Stomach (tissue), 9 donors: ENCODE data around the gene AEBP2. TPM values are rescaled to one million over a fixed set of nuclear protein-coding genes. Genes with fewer than 3 reads are reported as not detected.

Experiments
- DNase-seq, 2 donors: peaks; one replicate each; pipeline versions ENCODE4 v3.0.0 to v3.0.0-alpha.2; 2013 to 2019
- H3K27ac ChIP-seq, 5 donors: fragments of 200-600 bp in 4 of 5; sonication (generic) in 4 of 5; one replicate each; pipeline ENCODE4 v1.5.1; 2013 to 2019; ENCODE audit warnings: mild to moderate bottlenecking in 1 of 5, moderate library complexity in 1 of 5
- H3K27me3 ChIP-seq, 3 donors: fragments of 200-600 bp; sonication (generic); one replicate each; pipeline ENCODE4 v1.5.1; 2017 to 2019; ENCODE audit warnings: mixed run types in 1 of 3
- H3K36me3 ChIP-seq, 4 donors: fragments of 200-600 bp; sonication (generic); 1 replicate in 3 of 4; 2 replicates in 1 of 4; pipeline ENCODE4 v1.5.1; 2016 to 2019
- H3K4me1 ChIP-seq, 4 donors: fragments of 200-600 bp; sonication (generic); one replicate each; pipeline ENCODE4 v1.5.1; 2016 to 2019
- H3K4me3 ChIP-seq, 4 donors: fragments of 200-600 bp; sonication (generic) in 3 of 4; one replicate each; pipeline ENCODE4 v1.5.1; 2016 to 2019; ENCODE audit warnings: mild to moderate bottlenecking in 1 of 4
- H3K9me3 ChIP-seq, 4 donors: fragments of 200-600 bp; sonication (generic); one replicate each; pipeline ENCODE4 v1.5.1; 2016 to 2019
- CTCF ChIP-seq, 7 experiments: fragments of 450-650 bp in 4 of 7; fragments of 200-600 bp in 3 of 7; sonication (generic) in 3 of 7; IDR thresholded peaks; one replicate each; pipeline ENCODE4 v1.5.1; 2016 to 2019; ENCODE audit warnings: antibody characterized with exemption in 7 of 7, control low read depth in 2 of 7, mild to moderate bottlenecking in 1 of 7
- EP300 ChIP-seq: sonication (generic); formaldehyde crosslinking; IDR thresholded peaks from one replicate; pipeline ENCODE4 v1.6.1; 2017; ENCODE audit warnings: antibody characterized with exemption
- POLR2A ChIP-seq, 4 donors: fragments of 450-650 bp; IDR thresholded peaks; one replicate each; pipeline ENCODE4 v1.6.1; 2016; ENCODE audit warnings: antibody characterized with exemption in 4 of 4, control low read depth in 2 of 4, mild to moderate bottlenecking in 1 of 4, moderate library complexity in 1 of 4
- POLR2AphosphoS5 ChIP-seq, 3 donors: sonication (generic); formaldehyde crosslinking; IDR thresholded peaks; one replicate each; pipeline ENCODE4 v1.6.1; 2016; ENCODE audit warnings: antibody characterized with exemption in 3 of 3
- WGBS, 5 donors: extraction: QIAGEN DNeasy Blood & Tissue Kit in 3 of 5; methylation state at CpG; one replicate each; pipeline versions ENCODE4 v1.1.5 to v1.1.7; 2013 to 2018; 5-methylcytosine and 5-hydroxymethylcytosine counted together
- intact Hi-C: fragments of 100-400 bp; cut with DNase I; formaldehyde crosslinking; loops from one replicate; pipeline ENCODE4 v1.15.1; 2023; ENCODE audit warnings: low total_unique reads
- polyA plus RNA-seq, 3 donors: library from polyadenylated mRNA; stranded (reverse); fragments of 200-250 nt; gene quantifications; one replicate each; pipeline ENCODE4 v1.2.3, GENCODE V29; 2013
- total RNA-seq, 5 donors: library from RNA; depleted of rRNA; stranded (reverse); fragments of >200 nt; gene quantifications; one replicate each; pipeline versions ENCODE4 v1.1.0 to v1.2.3, GENCODE V29; 2014 to 2016
- donor health status: healthy with polysubstance abuse.
- donor health status: Bipolar disorder and iron deficiency.
- donor health status: healthy.

The AEBP2 gene
- total and polyA plus RNA-seq, 8 donors: 8.6 to 51.8 (median 24.3) TPM

- no peaks in the 10 kb centered on the region for H3K27me3 ChIP-seq
- TF ChIP-seq CTCF (IDR thresholded peaks at IDR 0.05) (no peak), POLR2AphosphoS5 (IDR thresholded peaks at IDR 0.05) (no peak), POLR2A (IDR thresholded peaks at IDR 0.05) (no peak), EP300 (no peak)
- H3K4me1 ChIP-seq: peaks cover 0 to 10% (median 4%) of the 10 kb centered on the region in 4 donors
- peak in 1 of 2 donors; percentile 36 for DNase-seq
- WGBS, 5 donors: 31 to 57% (median 46%) methylated on average over 3 of the region's 3 CpGs
- H3K27ac ChIP-seq: no peak overlapping the region
- H3K9me3 ChIP-seq: no peaks in the 10 kb centered on the region
- intact Hi-C loops: no loop called here
- peaks cover 0 to 7% (median 3%) of the 10 kb centered on the region in 4 donors for H3K36me3 ChIP-seq
- H3K4me3 ChIP-seq: no peak overlapping the region
Measured at GRCh38 chr12:19527866-19528265, 88.6 kb downstream of the AEBP2 start.

- Histone ChIP-seq H3K4me3 (no peak overlapping the region), H3K27ac (no peak overlapping the region), H3K27me3 (no peaks in the 10 kb centered on the region), H3K36me3 (peaks cover 0 to 4% (median 0%) of the 10 kb centered on the region in 4 donors), H3K4me1 (peaks cover 0 to 10% (median 4%) of the 10 kb centered on the region in 4 donors), H3K9me3 (no peaks in the 10 kb centered on the region)
- WGBS, 5 donors: 91 to 100% (median 97%) methylated on average over 2 of the region's 2 CpGs
- DNase-seq: no peak
- intact Hi-C loops: no loop called here
- TF ChIP-seq EP300: no peak
Measured at GRCh38 chr12:19528750-19529149, 89.5 kb downstream of the AEBP2 start.

GRCh38 chr12:19529951-19530636, 90.8 kb downstream of the AEBP2 start:
- no peak overlapping the region for H3K27ac ChIP-seq
- intact Hi-C loops: no loop called here
- no peak overlapping the region for H3K4me3 ChIP-seq
- H3K27me3 ChIP-seq: no peaks in the 10 kb centered on the region
- H3K9me3 ChIP-seq: no peaks in the 10 kb centered on the region
- TF ChIP-seq CTCF (IDR thresholded peaks at IDR 0.05) (no peak), POLR2AphosphoS5 (IDR thresholded peaks at IDR 0.05) (no peak), POLR2A (IDR thresholded peaks at IDR 0.05) (no peak), EP300 (no peak)
- no peak for DNase-seq
- H3K4me1 ChIP-seq: peaks cover 0 to 10% (median 4%) of the 10 kb centered on the region in 4 donors
- 62 to 76% (median 68%) methylated on average over 6 of the region's 6 CpGs for WGBS, 5 donors
- peaks cover 0 to 4% (median 0%) of the 10 kb centered on the region in 4 donors for H3K36me3 ChIP-seq

- H3K9me3 ChIP-seq: peaks cover 0 to 2% (median under 1%) of the 10 kb centered on the region in 4 donors
- no peak for DNase-seq
- TF ChIP-seq EP300 (no peak), POLR2A (IDR thresholded peaks at IDR 0.05) (no peak), CTCF (IDR thresholded peaks at IDR 0.05) (no peak), POLR2AphosphoS5 (IDR thresholded peaks at IDR 0.05) (no peak)
- H3K4me3 ChIP-seq: no peak overlapping the region
- no peak overlapping the region for H3K27ac ChIP-seq
- peaks cover 0 to under 1% (median 0%) of the 10 kb centered on the region in 4 donors for H3K36me3 ChIP-seq
- no peaks in the 10 kb centered on the region for H3K27me3 ChIP-seq
- intact Hi-C loops: no loop called here
- peaks cover 0 to 10% (median 4%) of the 10 kb centered on the region in 4 donors for H3K4me1 ChIP-seq
Measured at GRCh38 chr12:19530637-19531023, 91.3 kb downstream of the AEBP2 start.

- intact Hi-C loops: no loop called here
- TF ChIP-seq CTCF (IDR thresholded peaks at IDR 0.05) (no peak), POLR2A (IDR thresholded peaks at IDR 0.05) (no peak), EP300 (no peak), POLR2AphosphoS5 (IDR thresholded peaks at IDR 0.05) (no peak)
- no peak for DNase-seq
- Histone ChIP-seq H3K4me3 (no peak overlapping the region), H3K27me3 (no peaks in the 10 kb centered on the region), H3K36me3 (no peaks in the 10 kb centered on the region), H3K9me3 (peaks cover 0 to 10% (median 2%) of the 10 kb centered on the region in 4 donors), H3K4me1 (peaks cover 0 to 1% (median 0%) of the 10 kb centered on the region in 4 donors), H3K27ac (no peak overlapping the region)
- WGBS, 5 donors: 90 to 100% (median 97%) methylated on average over 3 of the region's 3 CpGs
Measured at GRCh38 chr12:19533567-19533966, 94.3 kb downstream of the AEBP2 start.
